Activated gamma-delta T cell treated with Interleukin-2 at 50 U/mL for 16 hours (primary cell): ENCODE data around the gene NUDT11.
"Not testable (repeated sequence)": the region's sequence is repeated elsewhere in the genome, so short reads cannot be mapped to it uniquely, and the experiment has no call there.

Source experiments
- DNase-seq: peaks from one replicate; pipeline ENCODE4 v3.0.0-alpha.2; 2020

NUDT11 gene

DNA sequence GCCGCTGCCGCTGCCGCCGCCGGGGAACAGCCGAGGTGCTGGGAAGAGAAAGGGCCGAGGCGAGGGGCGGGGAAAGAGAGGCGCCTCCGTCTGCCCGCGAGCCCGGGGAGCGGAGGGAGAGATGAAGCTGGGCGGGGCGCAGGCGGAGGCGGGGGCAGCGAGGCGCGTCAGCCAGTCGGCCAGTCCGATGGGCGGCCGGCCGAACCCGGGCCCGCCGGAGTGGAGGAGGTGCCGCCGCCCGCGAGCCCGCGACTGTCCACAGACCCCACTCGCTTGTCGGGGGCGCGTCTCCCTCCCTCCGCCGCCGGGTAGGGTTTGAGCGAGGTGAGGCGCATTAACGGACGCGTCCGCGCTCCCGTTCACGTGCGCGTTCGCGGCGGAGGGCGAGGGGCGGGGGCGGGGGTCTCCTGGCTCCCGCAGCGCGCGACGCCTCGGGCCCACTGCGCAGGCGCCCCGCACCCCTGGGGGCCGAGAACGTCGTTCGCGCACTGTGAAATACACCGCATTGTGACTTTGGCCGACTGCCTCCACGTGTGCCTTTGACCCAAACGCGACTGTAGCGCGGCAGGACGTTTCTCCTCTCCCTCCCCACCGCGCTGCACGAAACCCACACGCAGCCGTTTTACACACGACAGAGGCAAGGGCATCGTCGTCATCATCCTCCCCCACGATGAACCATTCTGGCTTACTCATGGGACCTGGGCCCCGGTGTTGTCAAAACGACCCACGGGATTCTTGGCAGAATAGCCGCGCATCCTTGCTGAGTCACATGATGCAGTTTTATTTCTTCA lies at the start of gene NUDT11:
Gene NUDT11 (minus strand): TSS at position 92 of the 791 bp plus-strand sequence. CDS start 148 bp downstream, outside the sequence.
- DNase-seq: peak; percentile 10

DNA sequence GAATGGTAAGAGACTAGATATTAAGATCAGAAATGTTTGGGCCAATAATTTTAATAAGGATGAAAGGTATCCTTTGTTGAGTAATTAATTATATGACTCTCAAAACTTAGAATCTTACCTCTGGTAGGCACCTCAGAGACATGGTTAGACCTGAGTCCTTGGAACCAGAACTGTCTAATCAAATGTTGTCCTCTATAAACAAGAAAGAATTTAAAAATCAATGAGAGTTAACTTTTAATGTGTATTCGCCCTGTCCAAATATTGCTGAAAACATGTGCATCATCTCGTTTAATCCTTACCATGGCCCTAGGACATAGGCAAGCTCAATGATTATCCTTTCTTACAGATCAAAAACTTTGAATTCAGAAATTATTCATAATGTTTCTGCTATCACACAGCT lies 24.0 kb upstream of the NUDT11 start:
- no peak for DNase-seq

DNA sequence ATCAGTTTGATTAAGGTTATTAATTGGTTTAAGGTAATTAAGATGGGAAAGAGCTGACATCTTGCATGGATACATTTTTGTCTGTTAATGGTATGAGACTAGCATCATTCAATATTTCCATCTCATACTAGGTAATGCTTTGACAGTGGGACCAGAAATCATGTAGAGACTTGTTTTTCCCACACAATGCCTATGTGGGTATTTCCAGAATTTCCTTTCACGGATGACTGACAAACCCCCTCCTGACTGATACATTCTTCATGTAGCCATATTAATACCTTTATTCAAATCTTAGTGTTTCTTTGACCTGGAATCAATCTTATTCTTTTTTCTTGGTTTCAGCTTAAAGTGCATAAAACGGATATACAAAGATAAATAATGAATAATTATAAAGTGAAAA lies 22.7 kb upstream of the NUDT11 start:
- DNase-seq: not testable (repeated sequence)

DNA sequence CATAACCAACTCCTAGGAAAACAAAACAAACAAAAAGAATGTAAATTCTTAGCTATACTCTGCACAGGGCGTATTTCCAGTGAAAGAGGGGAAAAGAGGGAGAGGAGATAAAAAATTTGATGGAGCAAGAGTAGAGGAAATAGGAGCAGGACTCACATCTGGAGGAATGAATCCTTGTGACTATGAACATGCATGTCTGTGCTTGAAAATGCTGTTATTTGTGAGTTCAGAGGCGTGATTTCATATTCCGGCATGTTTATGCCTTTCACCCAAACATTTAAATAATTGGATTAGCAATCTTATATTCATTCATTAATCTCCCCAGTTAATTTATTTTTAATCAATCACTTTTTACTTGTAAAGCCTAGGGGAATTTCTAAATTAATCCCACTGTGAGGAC lies 11.2 kb upstream of the NUDT11 start:
- DNase-seq: no peak

DNA sequence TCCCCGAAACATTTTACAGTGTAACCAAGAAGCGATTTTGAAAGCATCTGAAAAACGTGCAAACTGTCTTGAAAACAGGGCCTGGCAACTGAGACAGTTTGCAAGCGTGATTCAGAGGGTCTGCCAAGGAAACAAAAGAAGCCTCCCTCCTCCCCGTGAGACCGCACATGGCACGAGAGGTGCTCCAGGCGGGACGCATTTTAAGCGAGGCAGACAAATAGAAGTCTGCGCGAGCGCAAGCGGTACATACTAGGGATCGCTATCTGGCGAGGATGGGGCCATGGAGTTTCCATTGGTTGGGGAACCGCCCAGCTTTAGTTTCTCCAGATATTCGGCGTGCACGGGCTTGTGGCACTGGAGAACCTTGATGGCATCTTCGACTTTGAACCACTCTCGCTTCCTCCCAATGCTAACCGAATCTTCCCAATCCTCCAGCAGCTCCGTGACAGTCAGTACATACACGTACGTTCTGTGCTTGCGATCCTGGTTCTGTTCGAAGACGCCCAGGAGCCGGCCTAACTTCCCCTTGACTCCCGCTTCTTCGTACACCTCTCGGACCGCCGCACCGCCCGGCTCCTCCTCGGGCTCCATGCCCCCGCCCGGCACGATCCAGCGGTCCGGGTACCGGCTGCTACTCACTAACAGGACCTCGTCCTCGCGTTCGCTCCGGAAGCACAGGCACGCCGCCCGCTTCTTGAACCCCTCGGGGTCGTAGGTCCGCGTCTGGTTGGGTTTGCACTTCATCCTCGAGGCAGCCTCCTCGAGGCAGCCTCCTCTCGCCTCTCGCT lies 497 bp downstream of the NUDT11 start:
- not testable (repeated sequence) for DNase-seq

DNA sequence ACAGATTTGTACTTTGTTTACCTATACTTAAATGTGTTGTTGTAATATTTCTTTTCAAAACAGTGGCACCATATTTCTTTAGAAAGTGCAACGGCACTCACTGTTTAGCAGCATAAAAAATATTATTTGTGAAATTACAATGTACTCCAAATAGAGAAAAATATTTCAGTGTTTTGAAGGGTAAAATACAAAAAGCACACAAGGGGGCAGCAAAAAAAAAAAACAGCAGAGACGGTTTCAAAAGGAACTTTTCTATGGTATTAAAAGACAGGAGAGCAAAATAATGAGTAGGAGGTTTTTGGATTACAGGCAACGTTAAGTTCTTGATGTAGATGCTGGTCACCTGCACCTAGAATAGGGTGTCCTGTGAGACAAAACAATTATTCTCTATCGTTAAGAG lies 2.0 kb downstream of the NUDT11 start:
- no peak for DNase-seq

DNA sequence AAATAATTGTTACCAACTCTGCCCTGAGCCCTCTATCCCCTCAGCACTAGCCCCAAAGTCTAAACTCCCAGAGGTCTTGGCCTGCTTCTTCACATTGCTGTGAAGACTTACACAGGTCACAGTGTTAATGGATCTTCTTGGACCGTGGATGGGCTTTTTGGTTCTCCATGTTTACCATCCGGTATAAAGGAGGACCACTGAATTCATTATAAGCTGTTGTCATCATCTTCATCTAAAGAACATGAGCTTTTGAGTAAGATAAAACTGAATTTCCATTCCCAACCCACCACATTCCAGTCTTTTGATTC lies 8.5 kb downstream of the NUDT11 start:
- DNase-seq: no peak

DNA sequence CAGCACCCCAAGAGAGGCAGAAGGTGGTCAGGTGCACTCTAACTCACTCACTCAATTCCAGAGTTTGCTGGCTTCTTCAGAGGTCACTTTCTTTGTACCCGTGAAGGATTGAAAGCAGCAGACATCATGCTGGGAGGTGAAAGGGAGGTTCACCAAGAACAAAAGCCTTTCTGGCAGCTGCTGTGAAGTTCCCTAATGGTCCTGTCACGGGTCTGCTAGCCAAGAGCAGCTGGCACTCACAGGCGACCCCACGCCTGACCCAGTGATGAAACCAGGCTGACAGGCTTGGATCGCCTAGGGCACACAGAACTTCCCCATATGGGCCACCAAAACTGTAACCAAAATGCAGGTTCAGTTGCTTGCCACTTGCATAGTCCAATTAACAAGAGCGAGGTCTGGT lies 11.8 kb downstream of the NUDT11 start:
- no peak for DNase-seq

DNA sequence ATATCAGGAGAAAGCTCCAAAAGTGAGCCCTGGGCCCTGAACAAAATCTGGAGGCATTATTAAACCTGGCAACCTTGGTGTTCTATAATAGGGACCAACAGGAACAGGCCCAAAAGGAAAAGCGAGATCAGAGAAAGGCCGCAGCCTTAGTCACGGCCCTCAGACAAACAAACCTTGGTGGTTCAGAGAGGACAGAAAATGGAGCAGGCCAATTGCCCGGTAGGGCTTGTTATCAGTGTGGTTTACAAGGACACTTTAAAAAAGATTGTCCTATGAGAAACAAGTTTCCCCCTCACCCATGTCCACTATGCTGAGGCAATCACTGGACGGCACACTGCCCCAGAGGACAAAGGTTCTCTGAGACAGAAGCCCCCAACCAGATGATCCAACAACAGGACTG lies 14.0 kb downstream of the NUDT11 start:
- DNase-seq: not testable (repeated sequence)

DNA sequence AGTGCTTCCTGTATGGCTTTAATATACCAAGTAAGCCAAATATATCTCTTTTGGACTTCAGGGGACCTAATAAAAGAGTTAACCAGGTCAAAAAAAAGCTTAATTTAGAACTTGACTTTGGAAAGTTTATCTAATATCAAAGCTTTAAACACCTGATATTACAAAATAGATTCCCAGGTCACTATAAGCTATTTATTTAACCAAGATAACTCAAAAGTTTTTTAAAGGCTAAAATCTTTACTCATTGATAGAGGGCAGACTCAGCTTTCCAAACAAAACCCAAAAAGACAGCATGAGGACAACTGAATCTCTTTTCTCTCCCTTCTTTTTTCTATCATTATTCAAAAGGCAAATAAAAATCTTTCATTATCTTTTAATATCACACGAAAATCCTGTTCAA lies 19.5 kb downstream of the NUDT11 start:
- DNase-seq: no peak

DNA sequence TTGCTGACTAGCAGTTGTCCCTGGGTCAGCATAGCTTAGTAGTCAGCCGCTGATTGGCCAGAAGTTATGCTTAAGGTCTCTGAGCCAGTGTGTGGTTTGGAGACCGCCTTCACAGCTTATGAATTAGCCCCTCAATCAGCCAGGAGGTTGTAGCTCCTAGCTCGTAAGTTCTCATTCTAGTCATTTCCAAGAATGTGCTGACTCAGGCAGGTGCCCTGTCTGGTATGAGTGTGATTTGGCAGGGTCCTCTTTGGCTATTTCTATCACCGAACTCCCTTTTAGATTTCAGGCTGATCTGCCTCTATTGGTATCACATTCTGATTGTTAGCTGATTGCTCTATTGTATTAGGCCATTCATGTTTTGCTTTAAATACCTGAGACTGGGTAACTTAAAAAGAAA lies 33.1 kb downstream of the NUDT11 start:
- no peak for DNase-seq

DNA sequence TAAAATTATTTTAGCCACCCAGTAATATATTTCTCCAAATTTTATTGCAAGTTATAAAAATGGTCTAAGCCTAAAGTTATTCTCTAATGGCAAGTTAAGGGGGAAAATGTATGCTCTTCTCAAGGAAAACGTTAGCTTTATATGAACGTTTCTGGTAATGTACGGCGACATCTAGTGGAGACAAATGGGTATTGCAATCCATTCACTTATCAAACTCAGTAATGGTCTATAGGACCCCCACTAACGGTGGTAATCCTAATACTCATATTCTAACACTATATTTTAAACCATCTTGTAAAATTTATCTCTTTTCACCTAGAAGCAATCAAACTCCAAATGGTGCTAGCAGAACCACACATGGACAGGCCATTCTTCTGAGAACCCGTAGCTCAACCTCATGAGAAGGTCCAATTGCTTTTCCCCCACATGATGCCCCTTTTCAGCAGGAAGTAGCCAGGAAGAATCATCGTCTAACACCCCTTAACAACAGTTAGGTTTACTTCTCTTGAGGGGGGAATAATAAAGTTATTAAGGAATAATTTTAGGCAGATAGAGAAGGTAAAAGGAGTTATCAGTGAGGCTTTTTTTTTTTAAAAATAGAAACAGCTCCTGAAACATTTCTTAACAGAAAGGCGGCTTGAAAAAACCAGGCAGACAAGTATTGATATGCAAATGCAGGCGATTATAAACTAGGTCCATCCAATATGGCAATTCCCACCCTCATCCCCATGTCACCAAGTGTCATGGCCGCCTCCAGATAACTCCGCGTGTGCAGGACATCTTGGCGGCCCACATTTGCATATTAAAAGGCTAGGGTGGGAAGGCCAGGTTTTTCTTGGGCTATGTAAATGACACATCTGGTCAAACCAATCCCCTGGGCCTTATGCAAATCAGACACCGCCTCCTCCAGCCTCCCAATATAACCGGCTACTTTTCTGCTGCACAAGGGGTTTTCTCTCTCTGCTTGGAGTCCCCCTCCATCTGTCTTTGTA lies 35.0 kb downstream of the NUDT11 start:
- DNase-seq: no peak

DNA sequence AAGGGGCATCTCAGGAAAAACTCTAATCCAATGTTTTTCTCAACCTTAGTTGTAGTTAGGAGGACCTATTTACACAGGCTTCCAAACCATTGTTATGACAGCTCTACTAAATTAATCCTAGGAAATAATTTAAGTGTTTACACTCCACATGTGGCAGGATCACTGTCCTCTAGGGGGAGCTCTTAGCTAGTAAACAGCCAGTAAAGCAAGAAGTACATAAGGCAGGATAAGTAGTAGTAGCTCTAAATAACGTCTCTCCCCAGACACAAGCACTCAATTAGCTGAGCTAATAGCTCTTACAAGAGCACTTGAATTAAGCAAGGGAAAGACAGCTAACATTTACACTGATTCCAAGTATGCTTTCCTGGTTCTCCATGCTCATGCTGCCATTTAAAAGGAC lies 37.3 kb downstream of the NUDT11 start:
- no peak for DNase-seq

DNA sequence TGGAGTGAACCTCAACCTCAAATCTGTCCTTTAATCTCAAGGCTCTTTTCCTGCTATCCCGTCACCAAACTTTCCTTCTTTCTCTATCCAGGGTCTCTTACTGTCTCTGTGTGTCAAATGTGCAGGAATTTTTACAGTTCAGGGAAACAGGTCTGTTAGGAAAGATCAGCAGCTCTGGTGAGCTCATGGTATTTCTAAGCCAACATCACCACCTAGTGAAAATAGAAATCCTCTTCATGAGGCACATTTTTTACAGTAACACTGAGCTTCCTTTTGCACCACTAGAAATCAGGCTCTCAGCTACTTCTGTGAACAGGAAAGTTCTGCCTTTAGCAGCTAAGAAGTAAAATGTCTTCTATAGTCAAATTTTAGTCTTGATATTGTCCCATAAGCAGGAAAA lies 39.6 kb downstream of the NUDT11 start:
- no peak for DNase-seq

DNA sequence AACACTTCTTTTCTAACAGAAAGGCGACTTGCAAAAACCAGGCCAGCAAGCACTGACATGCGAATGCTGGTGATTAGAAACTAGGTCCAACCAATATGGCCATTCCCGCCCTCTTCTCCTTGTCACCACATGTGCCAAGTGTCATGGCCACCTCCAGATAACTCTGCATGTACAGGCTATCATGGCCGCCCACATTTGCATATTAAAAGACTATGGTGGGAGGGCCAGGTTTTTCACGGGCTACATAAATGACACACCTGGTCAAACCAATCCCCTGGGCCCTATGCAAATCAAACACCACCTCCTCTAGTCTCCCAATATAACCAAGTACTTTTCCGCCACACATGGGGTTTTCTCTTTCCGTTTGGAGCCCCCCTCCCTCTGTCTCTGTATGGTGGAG lies 40.1 kb downstream of the NUDT11 start:
- DNase-seq: no peak

DNA sequence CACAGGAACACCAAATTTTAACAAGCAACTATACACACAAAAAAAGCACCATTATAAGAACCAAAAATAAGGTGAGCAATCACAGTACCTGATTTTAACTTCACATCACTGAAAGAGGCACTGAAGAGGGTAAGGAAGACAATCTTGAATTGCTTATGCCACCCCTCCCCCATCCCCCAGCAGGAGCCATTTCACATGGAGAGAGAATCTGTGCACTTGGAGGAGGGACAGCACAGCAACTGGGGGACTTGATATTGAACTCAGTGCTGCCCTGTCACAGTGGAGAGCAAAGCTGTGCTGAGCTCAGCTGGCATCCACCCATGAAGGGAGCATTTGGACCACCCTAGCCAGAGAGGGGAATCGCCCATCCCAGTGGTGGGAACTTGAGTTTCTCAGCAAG lies 56.0 kb downstream of the NUDT11 start:
- DNase-seq: no peak
